Stimulated activated CD4-positive, alpha-beta T cell treated with anti-CD3 and anti-CD28 coated beads, TNF-alpha, amount 100 ng/mL, for 1 hour (primary cell): ENCODE data around the gene CNNM3.

Experiments
- DNase-seq, 3 donors: peaks; one replicate each; pipeline ENCODE4 v3.0.0-alpha.2; 2020; ENCODE audit warnings: low read depth in 3 of 3, low spot score in 1 of 3

Gene CNNM3

DNA sequence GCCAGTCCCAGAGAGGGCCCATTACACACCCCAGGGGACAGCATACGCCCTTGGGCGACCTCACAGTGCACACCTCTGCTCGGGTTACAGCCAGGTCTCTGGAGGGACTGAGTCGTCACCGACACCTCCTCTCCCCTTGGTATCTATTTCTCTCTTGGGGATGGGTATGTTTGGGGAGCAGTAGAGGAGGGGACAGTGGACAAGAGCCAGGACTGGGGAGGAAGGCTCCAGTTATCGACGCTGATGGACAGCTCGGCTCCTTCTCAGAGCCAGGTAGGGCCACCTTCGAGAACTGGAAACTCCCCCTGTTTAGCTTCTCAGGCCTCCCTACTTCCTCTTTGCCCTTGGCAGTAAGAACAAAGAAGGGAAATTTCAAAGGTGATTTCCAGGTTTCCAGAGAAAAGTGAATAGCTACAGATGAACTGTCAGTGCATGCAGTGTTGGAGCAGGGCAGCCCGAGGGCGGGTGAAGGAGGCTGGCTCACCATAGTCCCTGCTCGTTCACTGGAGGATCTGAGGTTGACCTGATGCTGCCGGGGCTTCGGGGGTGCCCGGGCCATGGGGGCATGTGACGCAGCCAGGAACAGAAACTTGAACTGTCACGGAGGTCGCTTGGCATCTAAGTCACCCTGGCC, 58.2 kb downstream of the CNNM3 start:
- DNase-seq, result no peak

DNA sequence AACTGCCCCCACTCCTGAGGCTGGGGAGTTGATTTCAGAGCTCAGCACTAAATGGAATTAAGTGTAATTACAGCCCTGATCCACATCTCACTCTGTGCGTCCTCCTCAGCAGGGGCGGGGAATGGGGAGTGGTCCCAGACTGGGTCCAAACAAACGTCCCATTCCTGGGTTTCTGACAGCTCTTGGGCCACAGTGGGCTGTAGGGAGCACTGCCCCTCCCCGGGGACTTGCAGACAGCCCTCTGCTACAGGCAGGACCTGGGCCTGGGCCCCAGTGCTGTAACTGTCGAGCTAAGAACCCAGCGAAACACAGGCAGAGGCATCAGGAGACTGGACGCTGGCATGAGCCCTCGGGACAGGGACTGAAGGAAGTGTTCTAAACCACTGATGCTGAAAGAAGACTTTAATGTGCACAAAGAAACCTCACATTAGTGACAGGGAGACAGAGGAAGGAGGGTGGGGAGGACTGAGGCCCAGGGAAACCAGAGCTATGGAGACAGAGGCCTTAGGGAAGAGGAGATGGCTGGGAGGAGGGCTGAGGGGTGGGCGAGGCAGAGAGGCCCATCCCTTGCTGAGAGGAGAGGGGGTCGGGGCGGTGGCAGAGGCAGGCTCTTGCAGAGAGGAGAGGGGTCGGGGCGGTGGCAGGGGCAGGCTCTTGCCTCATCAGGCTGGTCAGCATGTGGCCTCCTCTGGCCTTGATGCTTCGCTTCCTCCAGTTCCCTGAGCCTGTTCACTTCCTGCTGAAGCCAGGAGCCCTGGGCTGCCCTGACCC, 59.6 kb downstream of the CNNM3 start:
- no peak for DNase-seq

DNA sequence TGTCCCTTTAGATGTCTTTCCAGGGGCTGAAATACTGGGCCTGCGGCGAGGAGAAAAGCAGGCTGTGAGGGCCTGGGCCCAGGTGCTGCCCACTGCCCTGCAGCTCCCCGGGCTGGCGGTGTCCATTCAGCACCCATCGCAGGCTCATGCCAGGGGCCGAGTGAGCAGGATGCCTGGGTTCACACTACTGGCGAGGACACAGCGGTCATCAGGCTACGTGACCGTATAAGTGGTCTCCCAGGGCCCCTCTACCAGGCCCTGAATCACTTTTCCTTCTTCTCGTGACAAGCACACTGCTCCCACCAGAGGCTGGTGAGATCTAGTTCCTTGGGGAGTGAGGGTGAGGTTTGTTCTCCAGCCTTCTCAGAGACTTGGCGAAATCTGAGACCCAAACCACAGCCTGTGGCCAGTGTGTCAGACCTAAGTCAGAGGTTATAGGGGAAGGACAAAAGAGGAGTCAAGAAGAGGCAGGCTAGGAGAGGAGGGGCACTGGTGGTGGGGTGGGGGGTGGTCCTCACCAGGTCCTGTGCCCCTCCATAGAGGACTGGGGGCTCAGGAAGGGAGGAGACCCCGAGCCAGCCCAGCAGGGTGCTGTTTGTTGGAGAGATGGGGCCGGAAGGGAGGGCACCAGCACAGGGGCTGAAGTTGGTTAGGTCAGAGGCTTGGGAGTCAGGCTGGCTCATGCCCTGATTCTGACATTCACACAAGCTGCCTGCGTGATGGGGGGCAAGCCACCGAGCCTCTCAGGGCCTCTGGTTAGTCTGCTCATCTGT, 60.4 kb downstream of the CNNM3 start:
- no peak for DNase-seq

DNA sequence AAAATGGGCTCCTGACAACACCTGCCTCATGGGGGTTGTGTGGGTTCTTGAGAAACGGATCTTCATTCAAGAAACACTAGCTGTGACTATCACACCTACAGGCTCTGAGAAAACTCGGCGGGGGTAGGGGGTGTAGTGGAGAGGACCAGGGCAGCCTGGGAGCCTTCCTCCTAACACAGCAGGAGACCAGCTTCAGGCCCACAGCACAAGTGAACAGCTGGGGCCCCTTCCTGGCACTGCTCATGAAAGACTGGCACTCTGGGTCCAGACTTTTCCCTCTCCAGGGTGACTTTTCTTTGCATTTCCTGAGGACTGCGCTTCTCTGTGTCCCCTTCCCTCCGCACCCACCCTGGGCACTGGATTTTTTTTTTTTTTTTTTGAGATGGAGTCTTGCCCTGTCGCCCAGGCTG, 61.0 kb downstream of the CNNM3 start:
- DNase-seq, result no peak

DNA sequence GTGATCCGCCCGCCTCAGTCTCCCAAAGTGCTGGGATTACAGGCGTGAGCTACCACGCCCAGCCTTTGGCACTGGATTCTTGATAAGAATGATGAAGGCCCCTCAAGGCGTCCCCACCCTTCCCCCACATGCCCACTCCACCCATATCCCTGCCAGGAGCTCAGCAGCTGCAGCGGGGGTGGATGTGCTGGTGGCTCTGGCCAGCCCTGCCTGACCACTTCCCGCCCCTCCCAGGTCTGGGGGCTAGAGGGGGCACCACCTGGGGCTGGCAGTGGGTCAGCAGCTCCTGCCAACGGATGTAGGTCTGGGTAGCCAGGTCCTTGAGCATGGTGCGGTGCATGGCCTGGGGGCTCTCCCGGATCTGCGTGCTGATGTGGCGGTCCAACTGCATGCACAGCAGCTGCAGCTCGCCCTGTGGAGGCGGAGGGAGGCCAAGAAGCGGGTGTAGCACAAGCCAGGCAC, 61.6 kb downstream of the CNNM3 start:
- no peak for DNase-seq

DNA sequence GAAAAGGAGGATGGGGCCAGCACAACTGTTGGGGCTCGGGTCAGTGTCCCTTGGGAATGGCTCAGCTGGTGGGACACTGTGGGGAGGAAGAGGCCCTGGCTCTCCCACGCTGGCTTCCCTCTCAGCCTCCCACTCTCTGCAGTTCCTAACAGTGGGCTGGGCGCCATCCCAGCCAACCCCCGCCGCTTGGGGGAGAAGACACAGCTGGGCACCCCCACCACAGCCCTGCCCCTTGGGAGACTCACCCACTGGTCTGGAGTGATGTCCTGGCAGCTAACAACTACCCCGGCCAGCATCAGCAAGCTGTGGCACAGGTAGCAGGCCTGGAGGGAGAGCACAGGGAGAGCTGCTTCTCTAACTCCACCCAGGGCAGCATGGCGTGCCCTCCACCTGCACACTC, 62.1 kb downstream of the CNNM3 start:
- DNase-seq, result no peak

DNA sequence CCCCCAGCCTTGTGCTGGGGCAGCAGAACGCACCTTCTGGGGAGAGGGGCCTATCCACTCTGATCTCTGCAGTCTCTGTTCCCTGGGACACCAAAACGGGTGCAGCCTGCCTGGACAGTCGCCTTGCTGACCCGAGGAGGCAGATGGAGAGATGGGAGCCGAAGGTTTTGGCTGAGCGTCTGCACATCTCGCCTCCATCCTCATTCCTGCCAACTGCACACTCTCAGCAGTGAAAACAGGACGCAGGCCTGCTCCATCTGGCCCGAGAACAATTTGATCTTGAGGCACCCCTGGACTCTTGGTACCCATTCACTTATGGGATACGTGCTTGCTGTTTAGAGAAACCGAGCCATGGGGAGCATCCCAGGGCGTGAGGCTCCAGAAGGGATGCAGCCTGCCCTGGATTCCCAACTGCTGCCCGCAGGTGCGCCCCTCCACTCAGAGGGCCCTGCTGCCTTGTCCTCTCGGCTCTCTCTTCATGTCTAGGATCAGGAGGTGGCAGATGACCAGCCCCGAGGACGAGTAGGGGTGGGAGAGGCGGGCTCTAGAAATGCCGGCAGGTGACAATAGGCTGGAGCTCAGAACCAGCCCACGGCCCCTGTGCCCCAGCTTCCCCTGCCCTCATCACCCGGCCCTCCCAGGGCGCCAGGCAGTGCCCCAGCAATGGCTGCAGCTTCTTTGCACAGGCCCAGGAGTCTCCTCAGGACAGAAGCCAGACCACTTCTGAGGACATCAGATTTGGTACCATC, 62.9 kb downstream of the CNNM3 start:
- no peak for DNase-seq

DNA sequence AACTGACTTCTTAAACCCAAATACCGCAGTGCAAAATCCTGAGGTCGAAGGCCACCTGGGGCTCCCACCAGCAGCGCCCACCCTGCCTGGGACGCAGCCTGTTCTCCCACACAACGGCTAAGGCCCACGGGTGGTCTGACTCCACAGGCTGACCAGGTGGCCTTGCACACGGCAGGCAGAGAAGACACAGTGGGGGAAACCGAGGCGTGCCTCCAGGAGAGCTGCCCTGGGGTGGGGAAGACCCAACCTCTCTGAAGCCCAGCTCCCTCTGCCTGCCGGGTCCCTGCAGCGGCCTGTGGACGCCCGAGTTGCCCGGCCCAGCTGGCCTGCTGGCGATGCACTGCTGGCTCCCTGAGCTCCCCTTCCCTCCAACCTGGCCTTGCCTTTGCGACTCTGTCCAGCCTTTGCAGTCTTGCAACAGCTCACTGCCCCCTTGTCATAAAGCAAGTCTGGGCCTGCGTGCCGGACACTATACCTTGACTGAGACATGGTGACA, 63.5 kb downstream of the CNNM3 start:
- no peak for DNase-seq

DNA sequence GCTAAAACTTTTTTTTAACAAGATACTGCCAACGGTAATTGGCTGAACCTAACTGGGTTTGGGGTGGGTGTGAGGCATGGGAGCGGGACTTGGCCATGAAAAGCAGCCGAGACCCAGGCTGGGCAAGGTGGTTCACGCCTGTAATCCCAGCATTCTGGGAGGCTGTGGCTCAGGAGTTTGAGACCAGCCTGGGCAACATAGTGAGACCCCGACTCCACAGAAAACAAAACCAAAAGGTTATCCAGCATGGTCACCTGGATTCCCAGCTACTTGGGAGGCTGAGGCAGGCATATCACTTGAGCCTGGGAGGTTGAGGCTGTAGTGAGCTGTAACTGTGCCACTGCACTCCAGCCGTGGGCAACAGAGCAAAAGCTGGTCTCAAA, 64.8 kb downstream of the CNNM3 start:
- no peak for DNase-seq

DNA sequence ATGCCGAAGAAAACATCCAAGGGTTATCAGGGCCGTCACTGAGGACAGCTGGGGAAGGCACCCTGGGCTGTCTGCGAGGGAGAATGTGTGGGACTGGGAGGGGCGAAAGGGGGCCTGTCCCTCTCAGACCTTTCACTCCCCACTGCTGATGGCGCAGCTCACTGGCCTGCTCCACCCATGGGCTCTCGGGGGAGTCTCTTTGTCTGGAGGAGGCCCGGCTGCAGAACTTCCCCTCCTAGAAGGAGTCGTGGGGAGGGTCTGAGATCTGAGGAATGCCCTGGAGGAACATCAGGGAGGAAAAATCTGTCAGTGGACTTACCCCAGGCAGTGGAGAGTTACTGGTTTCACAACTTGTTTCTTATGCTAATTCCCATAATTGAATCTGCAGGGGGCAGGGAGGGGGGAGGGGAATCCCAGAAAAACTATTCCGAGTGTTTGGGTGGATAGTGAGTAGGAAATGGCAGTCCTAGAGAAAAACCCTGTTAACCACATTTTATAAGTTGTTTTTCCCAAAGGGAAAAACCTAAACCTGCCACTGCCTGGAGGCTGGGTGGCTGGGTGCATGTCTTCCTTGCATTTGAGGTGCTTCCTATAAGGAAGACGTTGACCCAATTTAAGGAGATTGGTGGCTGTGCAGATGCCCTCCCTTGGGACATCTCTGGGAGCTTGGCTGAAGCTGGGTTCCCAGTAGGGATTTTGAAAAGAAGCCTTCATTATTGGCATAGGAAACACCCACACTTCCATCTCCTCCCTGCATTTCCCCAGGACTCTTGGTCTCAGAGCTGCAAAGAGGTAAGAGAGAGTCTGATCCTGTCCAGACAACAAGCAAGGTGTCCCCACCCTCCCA, 65.5 kb downstream of the CNNM3 start:
- no peak for DNase-seq

DNA sequence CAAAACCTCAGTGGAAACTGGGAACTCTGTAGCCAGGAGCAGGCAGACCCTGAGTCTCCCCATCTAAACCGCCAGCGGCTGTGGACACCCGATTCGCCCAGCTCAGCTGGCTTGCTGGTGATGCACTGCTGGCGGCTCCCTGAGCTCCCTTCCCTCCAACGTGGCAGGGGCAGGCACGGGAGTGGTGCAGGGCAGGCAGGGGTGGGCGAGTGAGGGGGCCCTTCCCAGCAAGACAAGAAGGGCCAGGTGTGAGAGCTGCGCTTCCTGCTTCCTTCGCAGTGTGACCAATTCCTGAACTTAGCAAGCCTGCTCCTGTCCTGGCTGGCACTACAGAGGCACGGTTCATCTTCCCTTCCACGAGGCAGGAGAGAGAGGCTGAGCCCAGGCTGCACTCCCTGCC, 66.2 kb downstream of the CNNM3 start:
- DNase-seq, result no peak

DNA sequence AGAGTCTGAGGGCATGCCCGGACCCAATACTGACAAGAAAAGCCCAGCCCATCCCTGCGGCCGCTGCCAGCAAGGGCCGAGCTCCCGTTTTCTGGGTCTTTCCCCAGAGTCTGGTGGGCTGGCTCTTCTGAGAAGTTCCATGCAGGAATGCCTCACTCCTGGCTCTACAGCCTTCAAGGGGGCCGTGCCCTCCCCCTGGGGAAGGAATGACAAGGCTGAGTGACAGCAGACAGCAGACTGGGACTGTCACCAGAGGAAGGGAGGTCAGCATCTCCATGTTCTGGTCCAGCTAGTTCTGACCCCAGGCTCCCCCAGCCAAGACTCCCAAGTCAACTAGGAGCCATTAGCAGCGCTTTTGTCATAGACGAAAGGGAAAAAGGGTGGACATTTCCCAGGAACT, 66.8 kb downstream of the CNNM3 start:
- DNase-seq, result no peak

DNA sequence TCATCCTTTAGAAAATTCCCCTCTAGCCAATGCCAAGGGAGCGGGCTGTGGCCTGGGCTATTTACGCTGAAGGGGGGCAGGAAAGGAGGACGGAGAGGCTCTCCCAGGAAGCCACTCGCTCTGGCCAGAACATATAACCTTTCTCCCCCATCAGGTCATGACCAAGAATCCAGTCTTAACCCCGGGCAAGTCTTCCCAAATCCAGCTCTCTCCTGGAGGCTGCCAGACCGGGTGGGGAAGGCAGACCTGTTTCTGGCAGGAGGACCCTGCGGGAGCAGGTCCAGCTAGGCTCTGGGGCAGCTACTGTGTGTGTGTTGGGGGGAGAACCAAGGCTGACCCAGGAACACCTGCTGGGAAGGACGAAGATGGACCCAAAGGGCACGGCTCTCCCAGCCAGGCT, 67.2 kb downstream of the CNNM3 start:
- no peak for DNase-seq
